GM12878 (cell line): ENCODE measurements around the gene MAP3K7. TPM values are rescaled to one million over a fixed set of nuclear protein-coding genes. Genes with fewer than 3 reads are reported as not detected.

Source experiments
- ATAC-seq: fragments of 200-7000 bp; cut with Tn5 transposase; 3 replicates; pipeline ENCODE4 v1.9.1; 2020; ENCODE audit warnings: mild to moderate bottlenecking, moderate library complexity
- BruUV-seq: library from RNA; stranded (reverse); fragments of 400-500 nt; replicated peaks from 2 replicates; lab custom pipeline; 2021; lab: Mats Ljungman, UMichigan
- CTCF ChIA-PET: fragments of 300-600 bp; sonication (Branson Sonifier 250); formaldehyde crosslinking; extraction: SDS; loops from one replicate; lab custom pipeline; 2021; ENCODE audit warnings: inconsistent platforms; lab: Yijun Ruan, JAX
- POLR2A ChIA-PET: fragments of 350-600 bp; formaldehyde crosslinking; extraction: SDS; loops from one replicate; lab custom pipeline; 2021; ENCODE audit warnings: inconsistent platforms; lab: Charles Lee
- RAD21 ChIA-PET: fragments of 300-600 bp; sonication (Branson Sonifier 250); formaldehyde crosslinking; loops from one replicate; lab custom pipeline; 2023; ENCODE audit warnings: antibody characterized with exemption; ENCODE audit not compliant: unreplicated experiment; lab: Charles Lee
- SMC1A ChIA-PET: fragments of 300-600 bp; sonication (Branson Sonifier 250); formaldehyde crosslinking; loops from one replicate; lab custom pipeline; 2023; ENCODE audit not compliant: unreplicated experiment, uncharacterized antibody; lab: Charles Lee
- DNase-seq: peaks from one replicate; pipeline ENCODE4 v3.0.0-alpha.2; 2011; ENCODE audit warnings: low read depth, low spot score
- FAIRE-seq: peaks from 3 replicates; lab custom pipeline; 2011; peaks lifted over from hg19 to GRCh38; lab: Jason Lieb, UNC
- H2AFZ ChIP-seq: 2 replicates; pipeline ENCODE4 v1.6.0; 2011; ENCODE audit warnings: low read depth, low read length, control low read depth; ENCODE audit not compliant: control insufficient read depth
- H3K27ac ChIP-seq: 2 replicates; pipeline ENCODE4 v1.5.1; 2011; ENCODE audit warnings: control low read depth; ENCODE audit not compliant: control insufficient read depth, insufficient read depth
- H3K27me3 ChIP-seq, 2 experiments: replicated peaks in 1 of 2; 2 replicates each; pipeline versions ENCODE4 v1.6.0 to v1.6.1; 2011; ENCODE audit warnings: low read length in 1 of 2; ENCODE audit not compliant: control insufficient read depth in 2 of 2, insufficient read depth in 2 of 2
- H3K36me3 ChIP-seq, 2 experiments: 2 replicates each; pipeline ENCODE4 v1.5.1; 2011; ENCODE audit warnings: low read length in 1 of 2; ENCODE audit not compliant: control insufficient read depth in 2 of 2, insufficient read depth in 2 of 2
- H3K4me1 ChIP-seq: 2 replicates; pipeline ENCODE4 v1.6.1; 2011; ENCODE audit warnings: mild to moderate bottlenecking, low read length, moderate library complexity, mixed read lengths; ENCODE audit not compliant: control insufficient read depth, insufficient read depth
- H3K4me2 ChIP-seq: 2 replicates; pipeline ENCODE4 v1.6.0; 2011; ENCODE audit warnings: control low read depth; ENCODE audit not compliant: control insufficient read depth, insufficient read depth
- H3K4me3 ChIP-seq: fragments of 200-600 bp; sonication (generic); 2 replicates; pipeline ENCODE4 v1.5.1; 2016
- H3K79me2 ChIP-seq: 2 replicates; pipeline ENCODE4 v1.6.0; 2011; ENCODE audit warnings: low read length; ENCODE audit not compliant: control insufficient read depth, insufficient read depth
- H3K9ac ChIP-seq: 2 replicates; pipeline ENCODE4 v1.8.0; 2011; ENCODE audit warnings: low read length, control low read depth, mixed read lengths; ENCODE audit not compliant: control insufficient read depth, insufficient read depth
- H3K9me3 ChIP-seq: replicated peaks from 3 replicates; pipeline ENCODE4 v1.5.1; 2011; ENCODE audit warnings: mild to moderate bottlenecking, low read length; ENCODE audit not compliant: control insufficient read depth, insufficient read depth
- H4K20me1 ChIP-seq: 2 replicates; pipeline ENCODE4 v1.6.0; 2011; ENCODE audit not compliant: control insufficient read depth, insufficient read depth
- ASH2L ChIP-seq: fragments of 300-600, 200-600 bp; sonication (generic); IDR thresholded peaks from 2 replicates; pipeline ENCODE4 v1.6.1; 2017; ENCODE audit warnings: low read depth, mild to moderate bottlenecking, borderline replicate concordance
- ATF3 ChIP-seq: IDR thresholded peaks from 2 replicates; pipeline ENCODE4 v1.6.1; 2011; ENCODE audit warnings: low read depth, mild to moderate bottlenecking, low read length, moderate library complexity, borderline replicate concordance; ENCODE audit errors: extremely low read depth
- CBX5 ChIP-seq: sonication (generic); IDR thresholded peaks from 2 replicates; pipeline ENCODE4 v1.6.1; 2016; ENCODE audit warnings: low read depth, moderate library complexity, mild to moderate bottlenecking, inconsistent platforms
- CEBPB ChIP-seq, 2 experiments: fragments of 150-350 bp in 1 of 2; IDR thresholded peaks; 2 replicates each; pipeline ENCODE4 v1.6.1; 2012 to 2014; ENCODE audit warnings: low read depth in 2 of 2, low read length in 2 of 2, borderline replicate concordance in 1 of 2, inconsistent platforms in 1 of 2
- E4F1 ChIP-seq: fragments of 450-650 bp; IDR thresholded peaks from 2 replicates; pipeline ENCODE4 v1.6.1; 2018; ENCODE audit warnings: borderline replicate concordance, mild to moderate bottlenecking; ENCODE audit not compliant: partially characterized antibody
- HSF1 ChIP-seq: fragments of 150-350 bp; IDR thresholded peaks from 2 replicates; pipeline ENCODE4 v1.6.1; 2014; ENCODE audit warnings: mild to moderate bottlenecking, low read depth, low read length
- LARP7 ChIP-seq: fragments of 450-650 bp; IDR thresholded peaks from 2 replicates; pipeline ENCODE4 v1.6.1; 2017; ENCODE audit warnings: mild to moderate bottlenecking
- NFYA ChIP-seq: IDR thresholded peaks from 2 replicates; pipeline ENCODE4 v1.6.1; 2011; ENCODE audit warnings: low read depth, mild to moderate bottlenecking, low read length, improper control_type of control experiment, borderline replicate concordance
- RAD51 ChIP-seq: fragments of 450-650 bp; IDR thresholded peaks from 2 replicates; pipeline ENCODE4 v1.6.1; 2016; ENCODE audit warnings: moderate library complexity, mild to moderate bottlenecking, inconsistent platforms
- SREBF2 ChIP-seq: IDR thresholded peaks from 2 replicates; pipeline ENCODE4 v1.6.1; 2012; ENCODE audit warnings: mild to moderate bottlenecking, low read length
- ZNF384 ChIP-seq: IDR thresholded peaks from 2 replicates; pipeline ENCODE4 v1.6.1; 2012; ENCODE audit warnings: low read depth, mild to moderate bottlenecking, low read length, improper control_type of control experiment, borderline replicate concordance
- WGBS: methylation state at CpG from one replicate; pipeline ENCODE4 v1.1.6; 2016; ENCODE audit warnings: low lambda C conversion rate; ENCODE audit not compliant: insufficient replicate concordance, insufficient coverage; ENCODE audit errors: missing lambda C conversion rate; 5-methylcytosine and 5-hydroxymethylcytosine counted together
- in situ Hi-C: fragments of 300-500 bp; cut with MboI; formaldehyde crosslinking; loops from 9 replicates; pipeline ENCODE4 v1.14.3; 2018; ENCODE audit warnings: mixed read lengths
- intact Hi-C: fragments of 100-400 bp; cut with micrococcal nuclease; formaldehyde crosslinking; loops from one replicate; pipeline ENCODE4 v1.14.2; 2022; ENCODE audit not compliant: unreplicated experiment
- polyA plus RNA-seq, 11 experiments: library from polyadenylated mRNA; depleted of rRNA in 4 of 11; unstranded in 6 of 11; stranded (reverse) in 5 of 11; fragments of >200 nt; fragmentation: Nextera tagmentation in 4 of 11; fragmentation: Illumina TruSeq in 1 of 11; extraction: Ambion mirVana in 4 of 11; extraction: Trizol in 1 of 11; gene quantifications; 1 replicate in 1 of 11; 2 replicates in 10 of 11; pipeline versions ENCODE4 v1.2.1 to v1.2.3, GENCODE V29; 2011 to 2016; ENCODE audit warnings: inconsistent platforms in 2 of 11, missing spikeins in 2 of 11, low read depth in 1 of 11
- total RNA-seq, 4 experiments: library from RNA; depleted of rRNA in 3 of 4; stranded (reverse); fragments of >200 nt in 3 of 4; fragmentation: Illumina TruSeq in 1 of 4; extraction: Trizol in 1 of 4; gene quantifications; 2 replicates each; pipeline versions ENCODE4 v1.2.1 to v1.2.3, GENCODE V29; 2013 to 2021
- TF ChIP-seq, protein P1 (sequence below): IDR thresholded peaks from 2 replicates; pipeline ENCODE4 v1.6.1; 2012; ENCODE audit warnings: improper control_type of control experiment, low read depth, low read length; ENCODE audit not compliant: insufficient replicate concordance

The MAP3K7 gene
- total and polyA plus RNA-seq, 10 of the 15 experiments (the other 5 are each of a cell fraction or from before 2014, with no cell fraction given) = 7.0 to 42.6 (median 22.0) TPM

DNA sequence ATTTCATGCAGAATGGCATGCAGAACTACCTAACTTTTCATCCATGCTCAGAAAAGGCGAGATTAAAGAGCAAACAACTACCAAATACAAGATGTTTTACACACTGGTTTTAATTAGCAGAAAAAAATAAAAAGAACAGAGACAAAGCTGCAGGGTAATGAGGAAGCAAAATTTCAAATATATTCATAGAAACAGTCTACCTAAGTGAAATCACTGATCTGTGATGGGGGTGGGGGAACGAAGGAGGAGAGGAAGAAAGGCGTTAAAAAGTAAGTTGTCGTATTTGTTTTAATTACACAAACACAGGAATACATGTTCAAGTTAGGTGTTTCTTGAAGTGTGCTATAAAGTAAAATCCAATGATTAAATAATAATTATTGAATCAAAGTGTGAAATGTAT is 42.1 kb downstream of the MAP3K7 start:
- no peak for ATAC-seq
- 98% methylated on average over 4 of the region's 4 CpGs for WGBS
- Histone ChIP-seq H3K27ac (no peak overlapping the region), H3K4me1 (no peaks in the 10 kb centered on the region), H3K4me2 (no peak overlapping the region), H3K79me2 (no peaks in the 10 kb centered on the region), H3K36me3 (peaks cover 0 to 17% of the 10 kb centered on the region in 2 experiments), H4K20me1 (no peaks in the 10 kb centered on the region), H3K27me3 (no peaks in the 10 kb centered on the region), H3K9ac (no peak overlapping the region), H3K4me3 (no peak overlapping the region), H2AFZ (no peak overlapping the region), H3K9me3 (no peaks in the 10 kb centered on the region)
- in situ Hi-C loops = no loop called here
- no peak for DNase-seq
- POLR2A ChIA-PET = no interaction called here
- no peak for FAIRE-seq
- SMC1A ChIA-PET = no interaction called here
- intact Hi-C loops = no loop called here
- CTCF ChIA-PET = no interaction called here
- RAD21 ChIA-PET = no interaction called here
- BruUV-seq = no TSS peak
- no peak for TF ChIP-seq ASH2L
- no peak for TF ChIP-seq HSF1
- TF ChIP-seq, protein P1, sequence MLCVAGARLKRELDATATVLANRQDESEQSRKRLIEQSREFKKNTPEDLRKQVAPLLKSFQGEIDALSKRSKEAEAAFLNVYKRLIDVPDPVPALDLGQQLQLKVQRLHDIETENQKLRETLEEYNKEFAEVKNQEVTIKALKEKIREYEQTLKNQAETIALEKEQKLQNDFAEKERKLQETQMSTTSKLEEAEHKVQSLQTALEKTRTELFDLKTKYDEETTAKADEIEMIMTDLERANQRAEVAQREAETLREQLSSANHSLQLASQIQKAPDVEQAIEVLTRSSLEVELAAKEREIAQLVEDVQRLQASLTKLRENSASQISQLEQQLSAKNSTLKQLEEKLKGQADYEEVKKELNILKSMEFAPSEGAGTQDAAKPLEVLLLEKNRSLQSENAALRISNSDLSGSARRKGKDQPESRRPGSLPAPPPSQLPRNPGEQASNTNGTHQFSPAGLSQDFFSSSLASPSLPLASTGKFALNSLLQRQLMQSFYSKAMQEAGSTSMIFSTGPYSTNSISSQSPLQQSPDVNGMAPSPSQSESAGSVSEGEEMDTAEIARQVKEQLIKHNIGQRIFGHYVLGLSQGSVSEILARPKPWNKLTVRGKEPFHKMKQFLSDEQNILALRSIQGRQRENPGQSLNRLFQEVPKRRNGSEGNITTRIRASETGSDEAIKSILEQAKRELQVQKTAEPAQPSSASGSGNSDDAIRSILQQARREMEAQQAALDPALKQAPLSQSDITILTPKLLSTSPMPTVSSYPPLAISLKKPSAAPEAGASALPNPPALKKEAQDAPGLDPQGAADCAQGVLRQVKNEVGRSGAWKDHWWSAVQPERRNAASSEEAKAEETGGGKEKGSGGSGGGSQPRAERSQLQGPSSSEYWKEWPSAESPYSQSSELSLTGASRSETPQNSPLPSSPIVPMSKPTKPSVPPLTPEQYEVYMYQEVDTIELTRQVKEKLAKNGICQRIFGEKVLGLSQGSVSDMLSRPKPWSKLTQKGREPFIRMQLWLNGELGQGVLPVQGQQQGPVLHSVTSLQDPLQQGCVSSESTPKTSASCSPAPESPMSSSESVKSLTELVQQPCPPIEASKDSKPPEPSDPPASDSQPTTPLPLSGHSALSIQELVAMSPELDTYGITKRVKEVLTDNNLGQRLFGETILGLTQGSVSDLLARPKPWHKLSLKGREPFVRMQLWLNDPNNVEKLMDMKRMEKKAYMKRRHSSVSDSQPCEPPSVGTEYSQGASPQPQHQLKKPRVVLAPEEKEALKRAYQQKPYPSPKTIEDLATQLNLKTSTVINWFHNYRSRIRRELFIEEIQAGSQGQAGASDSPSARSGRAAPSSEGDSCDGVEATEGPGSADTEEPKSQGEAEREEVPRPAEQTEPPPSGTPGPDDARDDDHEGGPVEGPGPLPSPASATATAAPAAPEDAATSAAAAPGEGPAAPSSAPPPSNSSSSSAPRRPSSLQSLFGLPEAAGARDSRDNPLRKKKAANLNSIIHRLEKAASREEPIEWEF = no peak
- no peak for TF ChIP-seq LARP7
- TF ChIP-seq NFYA = no peak
- no peak for TF ChIP-seq ZNF384
- TF ChIP-seq ATF3 = no peak
- TF ChIP-seq RAD51 = no peak
- TF ChIP-seq E4F1 = no peak
- no peak for TF ChIP-seq SREBF2
- TF ChIP-seq CBX5 = no peak
- TF ChIP-seq CEBPB (IDR thresholded peaks at IDR 0.05; ENCODE audit: borderline replicate concordance in 1 of 2, low read depth in 2 of 2, low read length in 2 of 2) = no peak
